H1 (cell line): Measurements from ENCODE around the gene SOCS7. TPM values are rescaled to one million over a fixed set of nuclear protein-coding genes. Genes with fewer than 3 reads are reported as not detected.

Experiments used
- CTCF ChIA-PET: fragments of 300-600 bp; sonication (Branson Sonifier 250); formaldehyde crosslinking; loops from one replicate; lab custom pipeline; 2021; ENCODE audit not compliant: partially characterized antibody; lab: Charles Lee
- POLR2A ChIA-PET: fragments of 300-600 bp; sonication (Branson Sonifier 250); formaldehyde crosslinking; loops from one replicate; lab custom pipeline; 2021; ENCODE audit warnings: inconsistent platforms; ENCODE audit not compliant: partially characterized antibody; lab: Charles Lee
- DNase-seq, 2 experiments: peaks; one replicate each; pipeline versions ENCODE4 v3.0.0 to v3.0.0-alpha.2; 2010 to 2022; ENCODE audit warnings: low spot score in 2 of 2, low read depth in 1 of 2, mixed read lengths in 1 of 2
- FAIRE-seq: peaks from 2 replicates; lab custom pipeline; 2011; peaks lifted over from hg19 to GRCh38; lab: Jason Lieb, UNC
- H2AFZ ChIP-seq: 2 replicates; pipeline ENCODE4 v1.8.1; 2012; ENCODE audit warnings: low read length, inconsistent platforms
- H2AK5ac ChIP-seq: 2 replicates; pipeline ENCODE4 v1.6.1; 2013; ENCODE audit warnings: low read depth, low read length
- H2BK120ac ChIP-seq: replicated peaks from 2 replicates; pipeline ENCODE3; 2013; ENCODE audit warnings: low read depth, low read length, inconsistent platforms
- H2BK12ac ChIP-seq: 2 replicates; pipeline ENCODE4 v1.6.1; 2013; ENCODE audit warnings: low read depth, low read length
- H2BK15ac ChIP-seq: 2 replicates; pipeline ENCODE4 v1.6.1; 2013; ENCODE audit warnings: low read length
- H2BK20ac ChIP-seq: 2 replicates; pipeline ENCODE4 v1.6.1; 2013; ENCODE audit warnings: low read length
- H2BK5ac ChIP-seq: 2 replicates; pipeline ENCODE4 v1.6.1; 2013; ENCODE audit warnings: low read depth, low read length
- H3K14ac ChIP-seq: 2 replicates; pipeline ENCODE4 v1.6.1; 2013; ENCODE audit warnings: inconsistent platforms; ENCODE audit not compliant: insufficient read length
- H3K18ac ChIP-seq: 2 replicates; pipeline ENCODE4 v1.6.1; 2013; ENCODE audit warnings: low read length; ENCODE audit errors: extremely low read depth
- H3K23ac ChIP-seq: 2 replicates; pipeline ENCODE4 v1.6.1; 2013; ENCODE audit warnings: inconsistent platforms; ENCODE audit not compliant: insufficient read length
- H3K23me2 ChIP-seq: 2 replicates; pipeline ENCODE4 v1.6.1; 2013; ENCODE audit warnings: low read depth, low read length
- H3K27ac ChIP-seq: 2 replicates; pipeline ENCODE4 v1.6.1; 2011; ENCODE audit warnings: low read depth, low read length, inconsistent platforms
- H3K27me3 ChIP-seq, 4 experiments: replicated peaks in 1 of 4; 1 replicate in 1 of 4; 2 replicates in 3 of 4; pipeline versions ENCODE4 v1.6.1 to v1.8.1; 2011 to 2013; ENCODE audit warnings: low read length in 3 of 4, mild to moderate bottlenecking in 3 of 4, inconsistent platforms in 2 of 4, mixed read lengths in 2 of 4, moderate library complexity in 1 of 4; ENCODE audit not compliant: control insufficient read depth in 3 of 4, insufficient read depth in 3 of 4; ENCODE audit errors: extremely low read depth in 1 of 4
- H3K36me3 ChIP-seq, 4 experiments: 2 replicates each; pipeline versions ENCODE4 v1.6.1 to v1.8.1; 2011 to 2013; ENCODE audit warnings: mild to moderate bottlenecking in 4 of 4, low read length in 3 of 4, moderate library complexity in 2 of 4, control low read depth in 1 of 4, inconsistent platforms in 1 of 4; ENCODE audit not compliant: insufficient read depth in 4 of 4, control insufficient read depth in 2 of 4
- H3K4ac ChIP-seq: replicated peaks from 2 replicates; pipeline ENCODE3; 2013; ENCODE audit warnings: low read length, low read depth, mixed read lengths, inconsistent platforms; ENCODE audit not compliant: insufficient read length
- H3K4me1 ChIP-seq, 4 experiments: replicated peaks in 1 of 4; 1 replicate in 1 of 4; 2 replicates in 3 of 4; pipeline versions ENCODE4 v1.6.1 to v1.8.1; 2011 to 2013; ENCODE audit warnings: low read length in 3 of 4, inconsistent platforms in 2 of 4, mixed read lengths in 1 of 4; ENCODE audit not compliant: insufficient read depth in 4 of 4, control insufficient read depth in 3 of 4
- H3K4me2 ChIP-seq, 2 experiments: 2 replicates each; pipeline versions ENCODE4 v1.6.1 to v1.8.1; 2011 to 2013; ENCODE audit warnings: low read depth in 2 of 2, low read length in 2 of 2, control low read depth in 1 of 2, inconsistent platforms in 1 of 2, mild to moderate bottlenecking in 1 of 2; ENCODE audit not compliant: insufficient read depth in 1 of 2
- H3K4me3 ChIP-seq, 4 experiments: fragments of 200-600, 300-600 bp in 1 of 4; sonication (generic), shearing (Covaris generic), sonication (Bioruptor Twin) in 1 of 4; 2 replicates each; pipeline versions ENCODE4 v1.5.1 to v1.8.1; 2011 to 2016; ENCODE audit warnings: low read length in 4 of 4, low read depth in 3 of 4, control low read depth in 2 of 4, inconsistent platforms in 2 of 4, mild to moderate bottlenecking in 2 of 4, mixed read lengths in 1 of 4, moderate library complexity in 1 of 4; ENCODE audit not compliant: insufficient read depth in 2 of 4; ENCODE audit errors: extremely low read depth in 1 of 4
- H3K56ac ChIP-seq: replicated peaks from 2 replicates; pipeline ENCODE3; 2013; ENCODE audit warnings: low read depth, mild to moderate bottlenecking, mixed read lengths, low read length, inconsistent platforms; ENCODE audit not compliant: insufficient read length
- H3K79me1 ChIP-seq: 2 replicates; pipeline ENCODE4 v1.6.1; 2013; ENCODE audit warnings: low read depth, low read length, control low read depth
- H3K79me2 ChIP-seq, 2 experiments: 2 replicates each; pipeline versions ENCODE4 v1.6.1 to v1.8.1; 2012 to 2013; ENCODE audit warnings: low read length in 2 of 2, mild to moderate bottlenecking in 2 of 2, inconsistent platforms in 1 of 2; ENCODE audit not compliant: insufficient read depth in 2 of 2, control insufficient read depth in 1 of 2
- H3K9ac ChIP-seq, 4 experiments: replicated peaks in 1 of 4; 1 replicate in 1 of 4; 2 replicates in 3 of 4; pipeline versions ENCODE4 v1.6.1 to v1.8.1; 2011 to 2013; ENCODE audit warnings: low read depth in 3 of 4, low read length in 3 of 4, control low read depth in 2 of 4, mild to moderate bottlenecking in 2 of 4, moderate library complexity in 2 of 4, inconsistent platforms in 1 of 4; ENCODE audit errors: extremely low read depth in 1 of 4
- H3K9me3 ChIP-seq, 2 experiments: 2 replicates each; pipeline versions ENCODE4 v1.6.1 to v1.8.1; 2012 to 2013; ENCODE audit warnings: mild to moderate bottlenecking in 2 of 2, moderate library complexity in 2 of 2, control low read depth in 1 of 2, inconsistent platforms in 1 of 2, low read depth in 1 of 2, low read length in 1 of 2, mixed read lengths in 1 of 2; ENCODE audit not compliant: insufficient read depth in 2 of 2
- H4K20me1 ChIP-seq, 2 experiments: replicated peaks in 1 of 2; 2 replicates each; pipeline versions ENCODE3 to v1.8.1; 2011 to 2013; ENCODE audit warnings: inconsistent platforms in 2 of 2, low read length in 2 of 2, mild to moderate bottlenecking in 1 of 2; ENCODE audit not compliant: insufficient read depth in 2 of 2, control insufficient read depth in 1 of 2
- H4K5ac ChIP-seq: 2 replicates; pipeline ENCODE4 v1.6.1; 2013; ENCODE audit warnings: low read length, low read depth, mixed read lengths, inconsistent platforms; ENCODE audit not compliant: insufficient read length
- H4K8ac ChIP-seq: 2 replicates; pipeline ENCODE4 v1.8.0; 2013; ENCODE audit warnings: mild to moderate bottlenecking, moderate library complexity, low read length, inconsistent platforms; ENCODE audit not compliant: insufficient read depth; ENCODE audit errors: extremely low read depth
- H4K91ac ChIP-seq: replicated peaks from 2 replicates; pipeline ENCODE3; 2013; ENCODE audit warnings: low read length, mixed read lengths, inconsistent platforms; ENCODE audit not compliant: insufficient read length
- ASH2L ChIP-seq: fragments of 200-600, 300-600 bp; sonication (generic); IDR thresholded peaks from one replicate; pipeline ENCODE4 v1.7.1; 2017; ENCODE audit warnings: low read length
- BRCA1 ChIP-seq: IDR thresholded peaks from 2 replicates; pipeline ENCODE4 v1.6.1; 2012; ENCODE audit warnings: low read depth, low read length, improper control_type of control experiment
- CHD1 ChIP-seq: IDR thresholded peaks from 2 replicates; pipeline ENCODE4 v1.6.1; 2012; ENCODE audit warnings: low read depth, low read length, improper control_type of control experiment
- MAX ChIP-seq: IDR thresholded peaks from 2 replicates; pipeline ENCODE4 v1.6.1; 2012; ENCODE audit warnings: inconsistent platforms
- POLR2AphosphoS5 ChIP-seq: IDR thresholded peaks from 2 replicates; pipeline ENCODE4 v1.6.1; 2011; ENCODE audit warnings: low read depth, low read length
- POU5F1 ChIP-seq: IDR thresholded peaks from 2 replicates; pipeline ENCODE4 v1.6.1; 2011; ENCODE audit warnings: low read depth, mild to moderate bottlenecking, low read length, moderate library complexity
- RAD21 ChIP-seq, 2 experiments: IDR thresholded peaks in 1 of 2; conservative IDR thresholded peaks in 1 of 2; 2 replicates each; pipeline ENCODE4 v1.6.1; 2011; ENCODE audit warnings: low read depth in 2 of 2, low read length in 2 of 2, improper control_type of control experiment in 1 of 2, inconsistent platforms in 1 of 2, mild to moderate bottlenecking in 1 of 2, moderate library complexity in 1 of 2
- SIX5 ChIP-seq: IDR thresholded peaks from 2 replicates; pipeline ENCODE4 v1.6.1; 2011; ENCODE audit warnings: mild to moderate bottlenecking, low read depth, low read length
- USF2 ChIP-seq: IDR thresholded peaks from 2 replicates; pipeline ENCODE4 v1.6.1; 2011; ENCODE audit warnings: low read length, improper control_type of control experiment
- WGBS, 2 experiments: shearing (Covaris generic) in 1 of 2; methylation state at CpG; one replicate each; pipeline versions ENCODE4 v1.1.6 to v1.1.7; 2013 to 2015; ENCODE audit warnings: low lambda C conversion rate in 2 of 2, mixed read lengths in 2 of 2, inconsistent platforms in 1 of 2, low coverage in 1 of 2, missing lambda C conversion rate in 1 of 2; ENCODE audit not compliant: insufficient replicate concordance in 2 of 2, insufficient coverage in 1 of 2, insufficient read length in 1 of 2; ENCODE audit errors: extremely low coverage in 1 of 2, missing lambda C conversion rate in 1 of 2; 5-methylcytosine and 5-hydroxymethylcytosine counted together
- polyA plus RNA-seq, 7 experiments: library from polyadenylated mRNA; depleted of rRNA in 3 of 7; stranded (reverse) in 5 of 7; unstranded in 2 of 7; fragments of >200 nt in 5 of 7; fragments of 200-250 nt in 2 of 7; gene quantifications; 1 replicate in 5 of 7; 2 replicates in 1 of 7; 4 replicates in 1 of 7; pipeline versions ENCODE4 v1.2.1 to v1.2.3, GENCODE V29; 2011 to 2013; ENCODE audit warnings: missing spikeins in 2 of 7, mixed read lengths in 2 of 7
- total RNA-seq: library from RNA; stranded (reverse); fragmentation: NEBNext Ultra II Directional; extraction: Animal tissue kit (Norgen Biotek cat#: 25700); gene quantifications from 2 replicates; pipeline ENCODE4 v1.2.1, GENCODE V29; 2021

SOCS7 gene
- total and polyA plus RNA-seq, 2 of the 8 experiments (the other 6 are each of a cell fraction or from before 2014, with no cell fraction given) = 13.5 to 26.9 TPM

- DNase-seq = no peak
- Histone ChIP-seq H4K8ac (no peak overlapping the region), H3K23ac (no peak overlapping the region), H2BK12ac (no peak overlapping the region), H3K79me1 (no peaks in the 10 kb centered on the region; the same call in 1 of the 2 replicates), H4K20me1 (peaks cover 0 to 1% of the 10 kb centered on the region in 2 experiments), H3K4ac (no peak overlapping the region), H2BK5ac (no peak overlapping the region), H3K4me2 (no peak overlapping the region), H3K4me3 (no peak overlapping the region), H3K36me3 (peaks cover 6 to 30% (median 14%) of the 10 kb centered on the region in 4 experiments; a peak in 7 of 8 replicates), H2BK120ac (no peak overlapping the region), H3K9me3 (no peaks in the 10 kb centered on the region), H3K4me1 (no peaks in the 10 kb centered on the region), H2BK20ac (no peak overlapping the region), H3K23me2 (no peaks in the 10 kb centered on the region), H3K9ac (no peak overlapping the region), H2AK5ac (no peak overlapping the region), H3K14ac (no peak overlapping the region), H3K79me2 (no peaks in the 10 kb centered on the region), H4K5ac (no peak overlapping the region), H2BK15ac (no peak overlapping the region), H3K27ac (no peak overlapping the region), H3K56ac (no peak overlapping the region), H2AFZ (no peak overlapping the region), H4K91ac (no peak overlapping the region), H3K27me3 (no peaks in the 10 kb centered on the region), H3K18ac (no peak overlapping the region)
- no peak for TF ChIP-seq ASH2L
- TF ChIP-seq USF2 = no peak
- TF ChIP-seq MAX = no peak
- TF ChIP-seq POU5F1 = no peak
- no peak for TF ChIP-seq CHD1
- TF ChIP-seq POLR2AphosphoS5 = no peak
- TF ChIP-seq SIX5 = no peak
- TF ChIP-seq BRCA1 = no peak
- TF ChIP-seq RAD21 (IDR thresholded peaks at IDR 0.05 in 1 of 2, conservative IDR thresholded peaks at IDR 0.05 in 1 of 2; ENCODE audit: low read depth in 2 of 2, low read length in 2 of 2) = no peak
- WGBS, 2 experiments = 93% methylated on average over 6 of the region's 8 CpGs; no CpG with 5 or more reads in 1 of the 2 experiments
- CTCF ChIA-PET = interaction anchor here (0.8 to 7.0 kb wide), 4 partner anchors 9 to 80 kb away, joined by 3 to 27 read pairs (median 4); no protein-coding TSS in a partner anchor
- POLR2A ChIA-PET = interaction anchor here (1.7 kb wide), 1 partner anchor 16 kb away, joined by 4 read pairs; no protein-coding TSS in a partner anchor
- FAIRE-seq = no peak
Measured at GRCh38 chr17:38369124-38369886, 17.7 kb downstream of the SOCS7 start.
